Measurements from ENCODE around the gene SMAD3.

SMAD3 gene

GRCh38 chr15:67084561-67084960 lies 19.2 kb downstream of the SMAD3 start:
- CTCF ChIA-PET = no interaction called here
- Histone ChIP-seq H3K4me3 (ENCODE audit: low read depth, low read length) (no peak overlapping the region), H3K27ac (ENCODE audit: extremely low read depth, low read depth, low read length) (no peak overlapping the region), H3K4me1 (ENCODE audit: control insufficient read depth, insufficient read depth, low read length) (peaks cover 38% of the 10 kb centered on the region), H3K9me3 (ENCODE audit: control insufficient read depth, insufficient read depth, low read depth, low read length) (no peaks in the 10 kb centered on the region), H3K36me3 (ENCODE audit: control insufficient read depth in 2 of 2, insufficient read depth in 1 of 2, low read length in 2 of 2) (no peaks in the 10 kb centered on the region)
- TF ChIP-seq GLIS1 (tag by site-specific recombination; IDR thresholded peaks at IDR 0.05) = peak; percentile 42
- TF ChIP-seq KLF7 (tag by site-specific recombination; IDR thresholded peaks at IDR 0.05; ENCODE audit: borderline replicate concordance) = no peak
- TF ChIP-seq ZNF214 (tag by site-specific recombination; IDR thresholded peaks at IDR 0.05; ENCODE audit: borderline replicate concordance) = no peak
- no peak for TF ChIP-seq ZSCAN23 (tag by site-specific recombination; IDR thresholded peaks at IDR 0.05)
- POLR2A ChIA-PET = interaction anchor here (0.5 to 1.1 kb wide), 2 partner anchors 14 to 66 kb away, joined by 4 read pairs; no protein-coding TSS in a partner anchor

DNA sequence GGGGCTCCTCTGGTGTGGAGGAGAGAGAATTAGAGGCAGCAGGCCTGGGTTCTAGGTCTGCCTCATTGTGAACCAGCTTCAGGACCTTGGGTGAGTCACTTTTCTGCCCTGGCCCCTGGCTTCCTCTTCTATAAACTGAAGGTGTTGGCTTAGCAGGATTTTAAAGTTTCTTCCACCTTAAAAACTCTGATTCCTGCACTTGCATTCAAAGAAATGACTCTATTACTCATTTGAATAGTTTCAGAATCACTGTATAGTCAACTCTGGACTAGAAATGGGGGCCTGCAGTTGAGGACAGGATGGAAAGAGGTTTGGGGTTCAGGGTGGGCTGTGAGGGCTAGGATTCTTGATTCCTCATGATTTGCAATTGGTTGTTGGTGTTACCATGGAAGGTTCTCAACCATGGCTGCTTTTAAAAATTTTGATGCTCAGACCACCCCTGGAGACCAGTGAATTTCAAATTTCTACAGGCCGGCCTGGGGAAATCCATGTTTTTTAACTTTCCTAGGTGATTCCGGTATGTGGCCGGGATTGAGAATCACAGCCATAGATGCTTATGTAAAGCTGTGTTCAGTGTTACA lies 19.9 kb downstream of the SMAD3 start:
- TF ChIP-seq EGR2 (tag by site-specific recombination; IDR thresholded peaks at IDR 0.05; ENCODE audit: low read depth) (no peak), AEBP2 (tag by site-specific recombination; IDR thresholded peaks at IDR 0.05; ENCODE audit: borderline replicate concordance) (no peak), ZNF302 (tag by site-specific recombination; IDR thresholded peaks at IDR 0.05; ENCODE audit: low read depth) (no peak), ZNF223 (tag by site-specific recombination; IDR thresholded peaks at IDR 0.05) (no peak), ZNF561 (tag by site-specific recombination; IDR thresholded peaks at IDR 0.05; ENCODE audit: borderline replicate concordance) (no peak), ZNF266 (tag by site-specific recombination; IDR thresholded peaks at IDR 0.05; ENCODE audit: low read depth) (no peak), ZBTB26 (tag by site-specific recombination; optimal IDR thresholded peaks at IDR 0.05) (no peak)

DNA sequence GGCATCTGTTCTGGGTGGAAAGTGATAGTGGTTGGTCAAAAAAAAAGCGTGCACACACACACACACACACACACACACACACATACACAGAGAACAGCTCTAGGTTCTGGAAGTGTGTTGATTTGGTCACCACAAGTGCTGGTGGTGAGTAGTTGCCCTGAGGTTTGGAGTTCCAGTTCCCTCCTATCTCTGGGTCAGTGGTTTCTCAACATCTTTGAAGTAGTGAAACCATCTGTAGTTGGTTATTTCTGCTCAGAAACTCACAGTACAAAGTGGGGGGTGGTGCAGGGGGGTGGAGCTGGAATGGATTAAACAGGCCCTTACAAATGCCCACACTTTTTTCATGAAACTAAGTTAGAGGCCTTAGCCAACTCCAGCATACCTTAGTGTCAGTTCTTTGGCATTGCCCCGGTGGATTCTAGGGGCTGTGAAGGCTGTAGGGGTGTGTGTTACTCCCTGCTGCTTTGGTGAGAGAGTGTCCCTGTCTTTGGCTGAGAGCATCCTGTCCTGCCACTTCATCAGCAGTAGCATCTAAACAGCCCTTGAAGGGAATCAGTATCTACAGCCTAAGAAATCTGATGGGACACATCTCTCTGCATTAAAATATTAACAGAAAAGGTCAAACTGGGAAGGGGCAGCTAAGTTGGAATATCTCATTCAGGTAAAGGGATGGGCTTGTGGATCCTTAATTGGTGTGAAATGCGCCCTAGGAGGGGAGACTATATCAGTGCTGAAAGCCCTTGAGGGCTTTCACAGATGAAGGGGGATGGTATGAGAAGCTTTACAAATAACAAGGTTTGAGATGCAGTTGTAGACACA lies 20.6 kb downstream of the SMAD3 start:
- Histone ChIP-seq H3K4me1 (ENCODE audit: control insufficient read depth, insufficient read depth, low read length) (peaks cover 46% of the 10 kb centered on the region), H3K36me3 (ENCODE audit: control insufficient read depth in 2 of 2, insufficient read depth in 1 of 2, low read length in 2 of 2) (no peaks in the 10 kb centered on the region), H3K4me3 (ENCODE audit: low read depth, low read length) (no peak overlapping the region), H3K27ac (ENCODE audit: extremely low read depth, low read depth, low read length) (no peak overlapping the region), H3K9me3 (ENCODE audit: control insufficient read depth, insufficient read depth, low read depth, low read length) (no peaks in the 10 kb centered on the region)
- POLR2A ChIA-PET = interaction anchor here (0.6 kb wide), 1 partner anchor 56 kb away, joined by 6 read pairs; no protein-coding TSS in a partner anchor
- CTCF ChIA-PET = interaction anchor here (0.6 kb wide), 1 partner anchor 68 kb away, joined by 3 read pairs; no protein-coding TSS in a partner anchor
- TF ChIP-seq ZNF600 (tag by site-specific recombination; IDR thresholded peaks at IDR 0.05) (0 out of 2 replicates have a peak, but pooled peaks have one; percentile 39), FEZF1 (tag by site-specific recombination; IDR thresholded peaks at IDR 0.05) (no peak), ZNF211 (tag by site-specific recombination; IDR thresholded peaks at IDR 0.05; ENCODE audit: low read depth) (no peak), PRDM10 (tag by site-specific recombination; IDR thresholded peaks at IDR 0.05) (peak; percentile 69), ZNF555 (tag by site-specific recombination; conservative IDR thresholded peaks at IDR 0.05) (no peak), ZNF394 (tag by site-specific recombination; IDR thresholded peaks at IDR 0.05; ENCODE audit: borderline replicate concordance) (no peak), INSM2 (tag by site-specific recombination; IDR thresholded peaks at IDR 0.05) (no peak)
- TF ChIP-seq, protein P1, sequence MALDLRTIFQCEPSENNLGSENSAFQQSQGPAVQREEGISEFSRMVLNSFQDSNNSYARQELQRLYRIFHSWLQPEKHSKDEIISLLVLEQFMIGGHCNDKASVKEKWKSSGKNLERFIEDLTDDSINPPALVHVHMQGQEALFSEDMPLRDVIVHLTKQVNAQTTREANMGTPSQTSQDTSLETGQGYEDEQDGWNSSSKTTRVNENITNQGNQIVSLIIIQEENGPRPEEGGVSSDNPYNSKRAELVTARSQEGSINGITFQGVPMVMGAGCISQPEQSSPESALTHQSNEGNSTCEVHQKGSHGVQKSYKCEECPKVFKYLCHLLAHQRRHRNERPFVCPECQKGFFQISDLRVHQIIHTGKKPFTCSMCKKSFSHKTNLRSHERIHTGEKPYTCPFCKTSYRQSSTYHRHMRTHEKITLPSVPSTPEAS (tag by site-specific recombination; IDR thresholded peaks at IDR 0.05) = peak; percentile 49; the same call in 1 of the 2 replicates

More for the DNA sequence above, 19.9 kb downstream of the SMAD3 start:
- no peak overlapping the region for H3K4me3 ChIP-seq (ENCODE audit: low read depth, low read length)
- peaks cover 44% of the 10 kb centered on the region for H3K4me1 ChIP-seq (ENCODE audit: control insufficient read depth, insufficient read depth, low read length)
- no peak overlapping the region for H3K27ac ChIP-seq (ENCODE audit: extremely low read depth, low read depth, low read length)
- ChIA-PET POLR2A (interaction anchor here (0.5 kb wide), 1 partner anchor 66 kb away, joined by 4 read pairs; no protein-coding TSS in a partner anchor), CTCF (interaction anchor here (0.6 kb wide), 1 partner anchor 69 kb away, joined by 3 read pairs; no protein-coding TSS in a partner anchor)
- no peaks in the 10 kb centered on the region for H3K36me3 ChIP-seq (ENCODE audit: control insufficient read depth in 2 of 2, insufficient read depth in 1 of 2, low read length in 2 of 2)
- H3K9me3 ChIP-seq (ENCODE audit: control insufficient read depth, insufficient read depth, low read depth, low read length) = no peaks in the 10 kb centered on the region
